NCI-H2029 (cell line): Measurements from ENCODE around the gene NLGN1.

Experiments used
- DNase-seq: peaks from one replicate; lab custom pipeline; 2025; lab: John Stamatoyannopoulos, UW

Gene NLGN1

DNA sequence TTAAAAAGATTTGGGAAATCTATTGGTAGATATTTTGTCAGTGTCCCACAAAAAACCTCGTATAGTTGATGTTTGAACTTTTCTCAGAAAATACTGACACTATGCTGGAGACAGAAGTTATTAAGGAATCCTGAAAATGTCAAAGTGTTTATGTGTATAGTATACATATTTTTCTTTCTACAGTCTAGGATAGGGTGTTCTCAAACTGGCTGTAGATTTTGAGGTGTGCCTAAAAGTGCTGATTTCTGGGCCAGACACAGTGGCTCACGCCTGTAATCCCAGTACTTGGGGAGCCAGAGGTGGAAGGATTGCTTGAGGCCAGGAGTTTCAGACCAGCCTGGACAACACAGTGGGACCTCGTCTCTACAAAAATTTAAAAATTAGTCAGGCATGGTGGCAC is 322.0 kb downstream of the NLGN1 start:
- DNase-seq, result no peak

DNA sequence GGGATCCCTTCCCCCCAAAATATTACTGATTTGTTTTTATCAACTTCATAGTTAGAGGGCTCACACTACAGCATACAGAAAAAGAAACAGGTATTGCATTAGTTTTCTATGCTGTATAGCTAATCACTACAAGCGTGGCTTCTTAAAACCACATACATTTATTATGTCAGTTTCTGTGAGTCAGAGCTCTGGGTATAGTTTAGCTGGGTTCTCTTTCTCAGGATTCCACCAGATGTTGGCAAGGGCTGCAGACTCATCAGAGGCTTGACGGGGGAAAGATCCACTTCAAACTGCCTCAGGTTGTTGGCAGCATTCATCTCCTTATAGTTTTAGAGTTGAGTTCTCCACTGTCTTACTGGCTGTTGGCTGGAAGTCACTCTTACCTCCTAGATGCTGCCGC is 328.0 kb downstream of the NLGN1 start:
- DNase-seq, result no peak

DNA sequence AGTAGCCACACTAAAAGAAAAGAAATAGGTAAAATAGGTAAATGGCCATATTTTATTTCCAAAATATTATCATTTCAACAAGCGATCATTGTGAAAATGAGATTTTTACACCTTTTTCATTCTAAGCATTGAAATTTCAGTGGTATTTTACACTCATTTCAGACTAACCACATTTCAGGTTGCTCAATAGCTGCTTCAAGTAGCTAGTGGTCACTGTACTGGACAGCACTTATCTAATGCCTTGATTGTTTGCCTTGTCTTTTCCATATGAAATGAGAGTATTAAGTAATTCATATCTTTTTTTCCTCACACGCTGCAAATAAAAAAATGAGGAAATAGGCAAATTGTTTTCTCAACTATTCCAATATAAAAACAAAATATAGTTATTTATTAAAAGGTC is 332.8 kb downstream of the NLGN1 start:
- DNase-seq, result no peak

DNA sequence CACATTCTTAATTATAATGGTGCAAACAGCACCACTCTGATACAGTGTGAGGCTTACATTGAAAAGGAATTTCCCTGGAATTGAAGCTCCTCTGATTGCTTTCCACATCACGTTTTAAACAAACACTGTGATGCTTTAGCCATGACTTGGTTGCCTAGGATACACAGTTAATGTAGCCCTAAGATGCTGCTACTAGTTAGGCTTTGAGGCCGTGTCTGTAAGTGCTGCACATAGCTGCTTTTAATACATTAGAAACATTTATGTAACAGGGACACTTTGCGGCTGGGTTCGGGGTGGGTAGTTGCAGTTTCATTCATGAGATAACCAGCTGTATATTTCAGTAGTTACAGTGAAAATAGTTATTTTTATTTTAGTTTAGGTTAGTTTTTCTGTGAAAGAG is 334.7 kb downstream of the NLGN1 start:
- DNase-seq, result no peak

DNA sequence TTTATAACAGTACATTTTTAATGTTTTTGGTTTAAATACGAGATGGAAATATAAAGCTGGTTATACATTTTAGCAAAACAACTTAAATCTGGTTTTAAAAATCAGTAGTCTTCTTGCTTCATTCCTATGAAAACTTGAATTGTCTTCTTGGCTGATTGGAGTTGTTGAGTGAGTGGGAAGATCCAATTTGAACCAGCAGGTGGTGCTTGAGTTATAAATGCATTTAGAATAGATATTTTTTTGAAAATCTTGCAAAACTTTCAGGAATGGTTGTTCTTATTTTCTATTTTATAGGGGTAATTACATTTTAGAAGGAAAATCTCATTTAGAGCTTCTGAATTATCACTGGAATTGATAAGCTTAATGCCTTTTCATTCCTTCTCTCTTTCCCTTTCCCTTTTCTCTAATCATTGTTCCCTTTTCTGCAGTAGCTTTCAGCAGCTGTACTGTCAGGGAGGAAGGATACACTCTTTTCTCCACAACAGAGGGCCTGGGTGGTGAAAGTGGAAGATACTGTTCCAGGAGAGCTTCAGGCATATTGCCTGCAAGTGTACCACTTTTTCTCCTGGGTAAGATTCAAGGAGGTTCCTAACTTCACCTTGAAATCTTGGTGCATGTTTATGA is 335.6 kb downstream of the NLGN1 start:
- DNase-seq, result no peak

DNA sequence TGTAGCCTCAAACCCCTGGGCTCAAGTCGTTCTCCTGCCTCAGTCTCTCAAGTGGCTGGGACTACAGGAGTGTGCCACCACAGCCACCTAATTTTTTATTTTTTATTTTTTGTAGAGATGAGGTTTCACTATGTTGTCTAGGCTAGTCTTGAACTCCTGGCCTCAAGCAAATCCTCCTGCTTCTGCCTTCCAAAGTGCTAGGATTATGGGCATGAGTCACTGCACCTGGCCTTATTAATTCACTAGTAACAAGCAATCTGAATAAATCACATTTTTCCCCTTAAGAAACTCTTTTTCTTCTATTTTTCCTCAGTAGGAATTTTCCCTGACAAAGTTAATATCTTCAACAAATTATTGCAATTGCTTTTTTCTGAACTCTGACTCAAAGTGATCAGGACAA is 336.9 kb downstream of the NLGN1 start:
- no peak for DNase-seq

DNA sequence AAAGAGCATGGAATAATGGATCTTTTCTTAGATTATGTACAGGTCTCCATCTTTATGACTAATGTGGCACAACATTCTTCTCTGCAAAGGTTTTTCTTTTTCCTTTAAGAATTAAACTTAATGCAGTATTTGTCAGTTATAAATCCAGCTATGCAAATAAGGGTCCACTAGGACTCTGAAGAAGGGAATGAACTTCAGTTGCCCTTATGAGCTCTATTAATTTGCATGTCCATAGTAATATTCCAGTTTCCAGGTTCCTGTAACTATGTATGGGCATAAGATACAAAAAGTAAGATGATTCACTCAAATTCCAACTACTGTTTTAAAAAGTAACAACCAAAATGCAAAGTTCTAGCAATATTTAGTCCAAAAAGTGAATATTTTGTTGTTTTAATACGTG is 337.4 kb downstream of the NLGN1 start:
- DNase-seq, result no peak

DNA sequence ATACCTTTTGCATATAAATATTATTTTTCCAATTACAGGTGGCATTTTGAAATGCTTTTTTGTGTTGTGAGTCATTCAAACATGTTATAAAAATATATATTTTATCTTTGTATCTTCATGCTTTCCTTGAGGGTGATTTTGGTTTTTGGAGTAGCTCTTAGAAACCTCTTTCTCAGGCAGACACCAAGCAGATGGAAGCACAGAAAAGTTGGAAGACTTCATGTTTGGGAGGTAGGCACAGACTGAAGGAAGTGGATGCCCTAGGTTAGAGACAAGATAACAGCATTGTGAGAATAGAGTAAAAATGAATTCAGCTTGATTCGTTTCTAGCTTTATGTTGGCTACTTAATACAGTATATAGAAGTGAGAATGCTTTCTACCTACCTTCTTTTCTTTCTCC is 338.3 kb downstream of the NLGN1 start:
- no peak for DNase-seq

DNA sequence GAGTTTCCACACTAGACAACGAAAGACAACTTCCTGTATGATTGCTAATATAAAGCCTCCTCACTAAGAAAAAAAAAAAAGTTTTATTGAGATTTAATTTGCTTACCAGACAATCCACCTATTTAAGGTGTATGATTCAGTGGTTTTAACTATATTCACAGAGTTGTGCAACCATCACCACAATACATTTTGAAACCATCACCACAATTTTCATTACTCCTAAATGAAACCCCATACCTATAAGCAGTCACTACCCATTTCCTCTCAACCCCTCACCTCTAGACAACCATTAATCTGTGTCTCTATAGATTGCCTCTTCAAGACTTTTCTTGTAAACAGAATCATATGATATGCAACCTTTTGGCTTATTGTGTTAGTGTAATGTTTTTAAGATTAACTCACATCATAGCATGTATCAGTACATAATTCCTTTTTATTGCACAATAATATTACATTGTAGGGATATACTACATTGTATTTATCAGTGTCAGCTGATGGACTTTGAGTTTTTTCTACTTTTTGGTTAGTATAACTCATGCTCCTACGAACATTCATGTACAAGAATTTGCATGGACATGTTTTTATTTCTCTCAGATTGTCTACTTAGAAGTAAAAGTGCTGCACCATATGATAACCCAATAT is 339.7 kb downstream of the NLGN1 start:
- no peak for DNase-seq

DNA sequence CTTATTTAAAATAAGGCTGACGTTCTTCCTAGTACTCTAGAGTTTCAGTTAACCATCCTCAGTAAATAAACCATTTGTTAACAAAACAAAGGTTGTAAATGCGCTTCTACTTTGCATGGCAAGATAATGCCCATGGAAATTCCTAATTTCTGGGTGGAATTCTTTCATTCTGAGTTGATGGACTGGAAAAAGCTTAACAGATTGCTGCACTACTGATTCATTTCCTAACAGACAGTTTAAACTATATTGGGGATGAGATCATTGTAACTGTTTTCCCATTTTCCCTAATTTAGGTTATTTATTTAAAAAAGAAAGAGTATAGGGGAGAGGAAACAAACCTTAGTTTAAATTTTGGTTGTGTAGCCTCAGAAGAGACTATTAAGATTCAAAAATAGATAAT is 342.2 kb downstream of the NLGN1 start:
- no peak for DNase-seq

DNA sequence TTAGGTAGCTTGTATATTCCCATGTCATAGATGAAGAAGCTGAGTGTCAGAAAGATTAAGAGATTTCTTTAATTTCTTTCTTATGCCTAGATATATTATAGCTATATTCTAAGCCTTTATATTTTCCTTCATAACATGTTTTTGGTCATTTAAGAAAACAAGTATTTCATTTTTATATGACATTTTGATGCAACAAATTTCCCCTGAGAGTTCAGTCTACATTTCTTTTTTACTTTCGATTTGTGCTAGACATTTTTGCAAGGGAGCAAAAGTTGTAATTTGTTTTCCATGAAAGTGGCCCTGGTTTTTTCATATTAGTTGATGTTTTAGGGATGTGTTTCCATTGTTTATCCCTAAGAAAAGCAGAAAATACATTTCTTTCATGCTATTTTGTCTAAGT is 344.9 kb downstream of the NLGN1 start:
- no peak for DNase-seq

DNA sequence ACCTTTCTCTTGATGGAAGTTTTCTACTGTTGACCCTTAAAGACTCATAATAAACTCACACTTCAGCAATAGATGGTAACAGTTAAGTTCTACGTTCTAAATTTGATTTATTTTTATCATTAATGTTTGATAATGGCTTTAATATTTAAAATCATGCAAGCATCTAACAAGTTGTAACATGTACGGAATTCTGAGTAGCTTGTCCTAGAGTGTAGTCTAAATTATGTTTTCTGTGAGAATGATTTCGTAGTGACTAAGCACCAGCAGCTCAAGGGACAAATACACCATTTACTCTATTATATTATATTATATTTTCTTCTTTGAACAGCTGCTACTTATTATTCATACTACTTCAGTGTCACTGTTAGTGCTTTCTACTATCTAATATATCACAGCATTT is 345.6 kb downstream of the NLGN1 start:
- no peak for DNase-seq

DNA sequence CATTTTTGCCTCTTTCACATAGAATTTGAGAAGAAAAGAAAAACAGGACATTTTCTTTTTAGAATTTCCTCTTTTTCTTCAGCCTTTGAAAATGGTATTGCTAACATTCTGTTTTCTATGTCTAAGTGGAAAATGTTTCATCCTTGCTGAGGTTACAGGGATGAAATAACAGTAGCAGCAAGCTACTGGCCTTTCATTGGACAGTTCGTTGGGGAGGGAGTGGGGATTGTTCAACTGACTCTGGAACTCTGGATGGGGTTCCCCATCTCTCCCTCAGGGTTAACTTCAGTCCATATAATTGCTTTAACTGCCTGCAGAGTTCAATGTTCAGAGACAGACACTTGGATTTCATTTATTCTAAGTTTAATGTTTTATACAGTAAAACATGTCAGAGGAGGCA is 346.0 kb downstream of the NLGN1 start:
- no peak for DNase-seq

DNA sequence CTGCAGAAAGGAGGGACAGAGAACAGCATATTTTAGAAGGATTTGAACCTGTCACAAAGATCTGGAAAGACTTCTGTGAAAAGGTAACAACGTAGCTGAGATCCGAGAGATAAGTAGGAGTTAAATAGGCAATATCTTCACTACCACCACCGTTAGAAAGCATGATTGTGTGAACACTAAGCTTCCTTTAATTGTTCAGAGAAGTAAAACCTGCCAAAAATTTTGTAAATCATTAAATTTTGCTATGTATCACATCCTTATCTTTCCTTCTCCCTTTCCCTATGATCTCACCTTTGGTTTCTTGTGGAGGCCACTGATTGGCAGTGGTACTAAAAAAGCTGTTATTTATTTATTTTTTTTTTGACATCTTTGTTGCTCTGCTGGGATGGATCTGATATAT is 346.9 kb downstream of the NLGN1 start:
- no peak for DNase-seq

DNA sequence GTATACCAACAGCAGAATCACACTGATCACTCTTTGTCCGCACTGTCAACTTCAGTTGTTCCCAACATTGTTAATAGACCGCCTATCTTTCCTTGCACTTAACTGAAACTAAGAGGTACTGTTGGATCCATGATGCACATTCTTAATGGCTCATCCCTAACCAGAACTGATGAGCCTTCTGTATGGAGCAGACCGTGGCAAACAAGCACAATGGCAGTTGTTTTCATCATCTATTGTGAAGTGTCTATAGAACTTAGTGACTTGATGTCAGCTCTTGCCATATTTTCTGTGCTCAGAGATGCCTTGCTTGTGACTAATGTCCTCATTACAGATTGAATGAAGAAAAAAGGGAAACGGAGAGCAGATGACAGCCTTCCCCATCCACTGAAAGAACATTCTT is 347.4 kb downstream of the NLGN1 start:
- DNase-seq, result no peak

DNA sequence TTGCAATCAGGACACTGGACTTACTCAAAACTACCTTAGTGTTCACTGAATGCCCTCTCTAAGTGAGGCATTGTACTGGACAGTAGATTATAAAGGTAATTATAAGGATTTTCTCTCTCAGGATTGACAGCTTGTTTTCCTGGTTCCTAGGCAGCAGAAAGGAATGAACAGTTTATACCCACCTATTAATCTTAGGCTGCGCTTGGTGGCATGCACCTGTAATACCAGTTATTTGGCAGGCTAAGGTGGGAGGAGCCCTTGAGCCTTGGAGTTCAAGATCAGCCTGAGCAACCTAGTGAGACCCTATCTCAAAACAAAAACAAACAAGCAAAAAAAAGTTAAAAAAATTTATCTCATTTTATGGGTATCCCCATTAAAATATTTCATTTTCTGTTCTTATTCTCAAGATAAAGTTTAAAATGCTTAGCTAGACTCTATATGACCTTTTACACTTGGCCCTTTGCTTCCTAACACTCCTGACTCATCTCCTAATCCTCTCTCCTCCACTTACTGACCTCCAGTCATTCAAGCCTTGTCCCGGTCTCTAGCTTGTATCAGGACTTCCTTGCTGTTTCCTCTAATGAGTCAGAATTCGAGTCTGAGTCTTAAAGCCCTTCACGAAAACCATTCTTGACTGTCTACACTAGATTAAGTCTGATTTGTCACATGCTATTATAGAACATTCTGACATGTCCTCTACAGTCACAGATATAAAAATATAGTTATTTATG is 348.6 kb downstream of the NLGN1 start:
- DNase-seq, result no peak

DNA sequence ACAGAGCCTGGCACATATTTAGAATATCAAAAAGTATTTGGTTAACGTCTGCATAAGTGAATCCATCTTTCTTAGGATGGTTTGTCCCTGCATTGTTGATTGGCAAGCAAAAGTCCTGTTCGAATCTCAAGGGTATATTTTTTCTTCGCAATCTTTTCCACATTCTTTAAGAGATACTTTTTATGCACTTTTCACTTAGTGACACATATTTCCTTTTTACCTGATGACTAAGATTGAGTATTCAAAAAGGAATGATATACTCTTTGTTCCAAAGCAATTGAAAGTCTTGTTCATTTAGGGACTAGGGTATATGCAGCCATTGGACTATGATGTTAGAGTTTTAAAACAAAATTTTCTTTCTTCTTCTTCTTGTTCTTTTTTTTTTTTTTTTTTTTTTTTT is 349.9 kb downstream of the NLGN1 start:
- no peak for DNase-seq

DNA sequence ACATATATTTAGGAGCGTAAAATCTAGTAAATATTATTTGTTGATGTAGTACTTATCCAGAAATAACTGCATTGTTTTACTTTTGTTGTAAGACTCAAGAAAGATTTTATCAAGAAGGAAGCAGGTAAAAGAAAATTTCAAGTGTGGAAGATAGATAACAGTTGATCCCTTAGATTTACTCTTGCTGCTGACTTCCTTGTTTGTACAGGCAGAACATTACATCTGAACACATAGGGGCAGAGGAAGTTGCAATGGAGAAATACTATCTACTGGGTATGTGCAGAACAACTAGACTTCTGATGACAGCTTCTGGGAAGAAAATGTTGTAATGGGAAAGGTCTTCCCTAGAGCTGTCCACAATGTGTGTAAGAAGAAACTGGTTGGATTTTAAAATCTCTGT is 350.6 kb downstream of the NLGN1 start:
- no peak for DNase-seq

DNA sequence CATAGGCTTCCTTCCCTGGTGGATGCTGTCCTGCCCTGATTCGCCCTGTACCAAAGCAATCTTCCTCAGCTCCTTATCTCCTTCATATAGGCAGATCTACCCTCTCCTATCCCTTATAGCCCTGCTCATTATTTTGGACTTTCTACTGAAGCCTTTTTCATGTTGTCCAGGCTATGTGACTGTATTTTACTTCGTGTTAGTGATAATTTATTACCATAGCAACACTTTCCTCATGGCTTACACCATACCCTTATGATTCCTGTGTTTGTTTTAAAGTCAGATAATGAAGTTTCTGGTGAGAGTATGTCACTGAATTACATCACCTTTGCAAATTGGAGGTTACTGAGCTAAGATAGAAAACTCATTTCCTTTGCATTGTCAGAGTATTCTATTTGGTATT is 352.6 kb downstream of the NLGN1 start:
- DNase-seq, result no peak

DNA sequence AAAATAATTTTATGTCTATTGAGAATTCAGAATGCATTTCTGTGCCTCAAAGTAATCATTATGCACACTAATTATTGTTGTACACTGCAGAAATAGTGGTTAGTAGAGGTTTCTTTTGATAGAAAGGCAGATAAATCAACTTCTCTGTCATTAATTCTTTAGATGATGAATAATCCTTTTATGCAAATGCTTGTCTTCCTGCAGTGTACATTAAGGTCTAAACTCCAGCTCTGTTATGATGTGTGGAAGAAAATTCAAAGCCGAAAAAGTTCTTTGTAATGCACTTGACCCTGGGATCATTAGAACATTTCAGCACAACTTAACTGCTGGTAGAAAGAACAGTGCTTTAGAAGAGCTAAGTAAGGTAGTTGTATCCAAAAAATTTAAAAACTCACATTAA is 353.0 kb downstream of the NLGN1 start:
- no peak for DNase-seq

DNA sequence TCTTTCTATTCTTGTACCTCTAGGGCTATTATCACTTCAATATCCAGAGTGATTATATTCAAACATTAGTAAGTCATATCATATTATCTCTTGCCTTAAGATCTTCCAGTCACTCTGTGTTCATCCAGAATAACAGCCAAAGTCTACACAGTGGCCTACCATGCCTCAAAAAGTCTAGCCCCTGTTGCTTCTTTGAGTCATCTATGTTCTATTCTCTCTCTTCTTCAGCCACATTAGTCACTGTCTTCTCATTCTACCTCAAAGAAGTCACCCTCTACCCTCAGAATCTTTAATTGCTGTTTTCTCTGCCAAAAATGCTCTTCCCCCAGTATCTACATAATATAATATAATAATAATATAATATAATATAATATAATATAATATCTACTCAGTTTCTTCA is 356.0 kb downstream of the NLGN1 start:
- no peak for DNase-seq

DNA sequence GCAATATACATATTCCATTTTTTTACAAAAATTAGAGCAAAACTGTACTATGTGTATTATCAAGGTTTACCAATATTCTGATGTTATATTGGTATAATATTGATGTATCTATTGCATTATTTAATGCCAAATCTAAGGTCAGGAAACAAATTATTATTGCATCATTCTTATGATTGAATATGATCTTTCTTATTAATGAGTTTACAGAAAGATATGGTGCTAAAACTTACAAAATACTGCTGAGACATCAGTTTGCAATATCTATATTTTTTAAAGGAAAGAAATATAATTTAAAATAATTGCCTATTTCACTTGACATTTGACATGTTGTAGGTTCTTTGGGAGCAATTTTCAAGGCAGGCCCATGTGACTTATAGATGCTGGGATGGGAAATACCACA is 357.6 kb downstream of the NLGN1 start:
- no peak for DNase-seq

DNA sequence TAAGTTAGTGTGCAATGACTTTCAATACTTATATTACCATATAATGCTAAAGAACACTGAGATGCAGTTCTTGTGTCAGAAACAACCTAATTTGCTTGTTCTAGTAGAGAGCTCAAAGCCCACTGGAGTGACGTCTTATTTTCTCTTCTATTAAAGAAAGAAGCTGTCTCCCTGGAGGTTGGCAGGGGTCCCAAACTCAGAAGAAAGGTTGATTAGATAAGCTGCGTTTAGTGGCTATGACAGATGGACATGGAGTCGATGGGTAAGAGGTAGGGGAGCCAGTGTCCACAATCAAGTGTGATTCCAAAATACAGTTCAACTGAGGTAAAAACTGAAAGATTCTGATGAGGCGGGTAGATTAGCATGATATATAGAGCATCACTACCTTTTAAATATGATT is 363.6 kb downstream of the NLGN1 start:
- no peak for DNase-seq

DNA sequence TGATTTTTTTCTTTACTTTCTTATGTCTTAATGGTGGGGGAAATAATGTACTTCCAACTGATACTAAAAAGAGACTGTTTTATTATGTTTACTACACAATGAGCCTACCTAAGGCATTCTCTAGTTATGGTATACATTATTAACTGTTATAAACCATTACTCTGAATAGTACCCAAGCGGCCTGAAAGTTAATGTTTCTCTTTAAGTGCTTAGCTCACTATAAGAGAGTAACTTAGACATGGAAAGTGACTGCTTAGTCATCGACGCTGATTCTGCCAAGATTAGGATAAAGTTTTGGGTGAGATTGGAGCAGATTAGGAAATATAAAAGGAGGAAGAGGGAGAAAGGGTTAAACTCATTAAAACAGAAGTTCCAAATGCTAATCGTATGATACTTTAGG is 365.0 kb downstream of the NLGN1 start:
- DNase-seq, result no peak
